Stomach smooth muscle (tissue), 2 donors: ENCODE results near the gene EIF3F.

Experiments used
- H3K27ac ChIP-seq: one replicate; pipeline ENCODE4 v1.7.0; 2013; ENCODE audit warnings: mild to moderate bottlenecking, low read length, inconsistent platforms
- H3K27me3 ChIP-seq, 2 donors: one replicate each; pipeline ENCODE4 v1.7.0; 2013; ENCODE audit warnings: low read length in 2 of 2; ENCODE audit not compliant: insufficient read depth in 2 of 2, control insufficient read depth in 1 of 2
- H3K36me3 ChIP-seq, 2 donors: one replicate each; pipeline ENCODE4 v1.7.0; 2013; ENCODE audit warnings: low read length in 2 of 2; ENCODE audit not compliant: control insufficient read depth in 2 of 2, insufficient read depth in 2 of 2
- H3K4me1 ChIP-seq: one replicate; pipeline ENCODE4 v1.7.0; 2013; ENCODE audit warnings: low read length; ENCODE audit not compliant: control insufficient read depth, insufficient read depth
- H3K4me3 ChIP-seq, 2 donors: one replicate each; pipeline ENCODE4 v1.7.0; 2013; ENCODE audit warnings: low read length in 2 of 2
- H3K9ac ChIP-seq, 2 donors: one replicate each; pipeline ENCODE4 v1.7.0; 2013; ENCODE audit warnings: low read length in 2 of 2, mild to moderate bottlenecking in 1 of 2
- H3K9me3 ChIP-seq, 2 donors: one replicate each; pipeline ENCODE4 v1.7.0; 2013; ENCODE audit warnings: low read length in 2 of 2; ENCODE audit not compliant: control insufficient read depth in 2 of 2
- donor health status: healthy.
- donor health status: Pancreatic carcinoma.

Gene EIF3F

GRCh38 chr11:7994581-7995278, 7.6 kb downstream of the EIF3F start:
- no peak overlapping the region for H3K27ac ChIP-seq
- H3K9ac ChIP-seq, result no peak overlapping the region
- no peaks in the 10 kb centered on the region for H3K27me3 ChIP-seq
- peaks cover 63 to 66% of the 10 kb centered on the region in 2 donors for H3K36me3 ChIP-seq
- no peaks in the 10 kb centered on the region for H3K9me3 ChIP-seq
- no peaks in the 10 kb centered on the region for H3K4me1 ChIP-seq
- H3K4me3 ChIP-seq, result no peak overlapping the region

GRCh38 chr11:7999795-8000194, 12.7 kb downstream of the EIF3F start:
- Histone ChIP-seq H3K27ac (no peak overlapping the region), H3K27me3 (no peaks in the 10 kb centered on the region), H3K9ac (no peak overlapping the region), H3K36me3 (peaks cover 33 to 35% of the 10 kb centered on the region in 2 donors), H3K4me1 (no peaks in the 10 kb centered on the region), H3K9me3 (no peaks in the 10 kb centered on the region), H3K4me3 (no peak overlapping the region)

GRCh38 chr11:8000390-8000789, 13.3 kb downstream of the EIF3F start:
- H3K36me3 ChIP-seq, result peaks cover 27 to 29% of the 10 kb centered on the region in 2 donors

GRCh38 chr11:8002676-8003075, 15.5 kb downstream of the EIF3F start:
- Histone ChIP-seq H3K4me3 (no peak overlapping the region), H3K9me3 (no peaks in the 10 kb centered on the region), H3K27me3 (no peaks in the 10 kb centered on the region), H3K27ac (no peak overlapping the region), H3K9ac (no peak overlapping the region), H3K4me1 (no peaks in the 10 kb centered on the region), H3K36me3 (peaks cover 7 to 9% of the 10 kb centered on the region in 2 donors)

More at GRCh38 chr11:8000390-8000789, 13.3 kb downstream of the EIF3F start:
- Histone ChIP-seq H3K9me3 (no peaks in the 10 kb centered on the region), H3K27me3 (no peaks in the 10 kb centered on the region), H3K4me3 (no peak overlapping the region), H3K27ac (no peak overlapping the region), H3K4me1 (no peaks in the 10 kb centered on the region), H3K9ac (no peak overlapping the region)

GRCh38 chr11:8003187-8003586, 16.1 kb downstream of the EIF3F start:
- no peaks in the 10 kb centered on the region for H3K9me3 ChIP-seq
- peaks cover 2 to 5% of the 10 kb centered on the region in 2 donors for H3K36me3 ChIP-seq
- no peaks in the 10 kb centered on the region for H3K27me3 ChIP-seq
- H3K4me1 ChIP-seq, result no peaks in the 10 kb centered on the region
- no peak overlapping the region for H3K4me3 ChIP-seq
- H3K9ac ChIP-seq, result no peak overlapping the region
- H3K27ac ChIP-seq, result no peak overlapping the region

- Histone ChIP-seq H3K27me3 (no peaks in the 10 kb centered on the region), H3K4me1 (no peaks in the 10 kb centered on the region), H3K4me3 (no peak overlapping the region), H3K9me3 (no peaks in the 10 kb centered on the region), H3K9ac (no peak overlapping the region), H3K36me3 (peaks cover 0 to 3% of the 10 kb centered on the region in 2 donors), H3K27ac (no peak overlapping the region)
Measured at GRCh38 chr11:8004008-8004407, 16.9 kb downstream of the EIF3F start.

GRCh38 chr11:8005556-8005955, 18.4 kb downstream of the EIF3F start:
- Histone ChIP-seq H3K36me3 (no peaks in the 10 kb centered on the region), H3K27ac (no peak overlapping the region), H3K9me3 (no peaks in the 10 kb centered on the region), H3K4me1 (no peaks in the 10 kb centered on the region), H3K27me3 (no peaks in the 10 kb centered on the region), H3K4me3 (no peak overlapping the region), H3K9ac (peak overlapping the region in 1 of 2 donors; percentile 29)

GRCh38 chr11:8006349-8006977, 19.3 kb downstream of the EIF3F start:
- Histone ChIP-seq H3K9me3 (no peaks in the 10 kb centered on the region), H3K36me3 (no peaks in the 10 kb centered on the region), H3K27me3 (no peaks in the 10 kb centered on the region), H3K4me3 (no peak overlapping the region), H3K4me1 (no peaks in the 10 kb centered on the region), H3K27ac (no peak overlapping the region), H3K9ac (peak overlapping the region in 1 of 2 donors; percentile 13)

- H3K9ac ChIP-seq, result no peak overlapping the region
- H3K9me3 ChIP-seq, result no peaks in the 10 kb centered on the region
- no peak overlapping the region for H3K27ac ChIP-seq
- no peak overlapping the region for H3K4me3 ChIP-seq
- H3K4me1 ChIP-seq, result no peaks in the 10 kb centered on the region
- H3K27me3 ChIP-seq, result no peaks in the 10 kb centered on the region
- no peaks in the 10 kb centered on the region for H3K36me3 ChIP-seq
Measured at GRCh38 chr11:8008212-8008611, 21.1 kb downstream of the EIF3F start.

GRCh38 chr11:8009856-8010255, 22.7 kb downstream of the EIF3F start:
- Histone ChIP-seq H3K36me3 (no peaks in the 10 kb centered on the region), H3K27me3 (no peaks in the 10 kb centered on the region), H3K9me3 (no peaks in the 10 kb centered on the region)

GRCh38 chr11:8011371-8011770, 24.2 kb downstream of the EIF3F start:
- no peak overlapping the region for H3K27ac ChIP-seq
- H3K4me3 ChIP-seq, result no peak overlapping the region
- no peak overlapping the region for H3K9ac ChIP-seq
- H3K36me3 ChIP-seq, result no peaks in the 10 kb centered on the region
- no peaks in the 10 kb centered on the region for H3K27me3 ChIP-seq
- no peaks in the 10 kb centered on the region for H3K9me3 ChIP-seq
- H3K4me1 ChIP-seq, result no peaks in the 10 kb centered on the region

More at GRCh38 chr11:8009856-8010255, 22.7 kb downstream of the EIF3F start:
- Histone ChIP-seq H3K4me1 (no peaks in the 10 kb centered on the region), H3K4me3 (no peak overlapping the region), H3K9ac (no peak overlapping the region), H3K27ac (no peak overlapping the region)
